OCI-LY1 (cell line): ENCODE measurements around the gene RGS10.

Source experiments
- H2AFZ ChIP-seq: fragments of 200-600 bp; sonication (generic), shearing (Covaris generic); 2 replicates; pipeline ENCODE4 v1.6.0; 2014; ENCODE audit warnings: antibody characterized with exemption, mild to moderate bottlenecking, low read length
- H3F3A ChIP-seq: fragments of 200-600 bp; sonication (generic), shearing (Covaris generic); 2 replicates; pipeline ENCODE4 v1.6.0; 2014; ENCODE audit warnings: mild to moderate bottlenecking, antibody characterized with exemption, low read length, moderate library complexity; ENCODE audit not compliant: insufficient read depth
- H3K27ac ChIP-seq: fragments of 200-600 bp; sonication (generic); 2 replicates; pipeline ENCODE4 v1.5.1; 2014; ENCODE audit warnings: low read length, mixed run types, mild to moderate bottlenecking, low read depth; ENCODE audit not compliant: poor library complexity, severe bottlenecking
- H3K27me3 ChIP-seq: fragments of 200-600 bp; sonication (generic); 2 replicates; pipeline ENCODE4 v1.6.0; 2014; ENCODE audit warnings: antibody characterized with exemption, mild to moderate bottlenecking, low read length, moderate library complexity; ENCODE audit not compliant: insufficient read depth
- H3K36me3 ChIP-seq: fragments of 200-600 bp; sonication (generic); 2 replicates; pipeline ENCODE4 v1.6.1; 2014; ENCODE audit warnings: mild to moderate bottlenecking, antibody characterized with exemption, low read length, moderate library complexity, mixed read lengths; ENCODE audit not compliant: insufficient read depth
- H3K4me1 ChIP-seq: fragments of 200-600 bp; sonication (generic); 2 replicates; pipeline ENCODE4 v1.5.1; 2014; ENCODE audit warnings: mild to moderate bottlenecking, low read length, moderate library complexity; ENCODE audit not compliant: insufficient read depth, severe bottlenecking
- H3K4me2 ChIP-seq: fragments of 200-600 bp; sonication (generic), shearing (Covaris generic); 2 replicates; pipeline ENCODE4 v1.6.1; 2014; ENCODE audit warnings: low read length
- H3K4me3 ChIP-seq: fragments of 200-600 bp; sonication (generic); 2 replicates; pipeline ENCODE4 v1.5.1; 2014; ENCODE audit warnings: low read length, low read depth, mild to moderate bottlenecking, mixed read lengths; ENCODE audit not compliant: poor library complexity, severe bottlenecking
- H3K79me2 ChIP-seq: fragments of 200-600 bp; shearing (Covaris generic); 2 replicates; pipeline ENCODE4 v1.6.1; 2016; ENCODE audit warnings: mixed run types, low read length, mixed read lengths; ENCODE audit not compliant: insufficient read depth
- H3K9ac ChIP-seq: fragments of 200-600 bp; sonication (generic), shearing (Covaris generic); 2 replicates; pipeline ENCODE4 v1.6.1; 2014; ENCODE audit warnings: mild to moderate bottlenecking, low read length, mixed read lengths
- H3K9me2 ChIP-seq: fragments of 200-600 bp; sonication (generic), shearing (Covaris generic); 2 replicates; pipeline ENCODE4 v1.6.1; 2014; ENCODE audit warnings: low read depth, mild to moderate bottlenecking, low read length, mixed read lengths
- H3K9me3 ChIP-seq: fragments of 200-600 bp; shearing (Covaris generic); 2 replicates; pipeline ENCODE4 v1.6.1; 2014; ENCODE audit warnings: low read length, mixed read lengths
- H4K20me1 ChIP-seq: fragments of 200-600 bp; sonication (generic), shearing (Covaris generic); 2 replicates; pipeline ENCODE4 v1.6.0; 2016; ENCODE audit warnings: mild to moderate bottlenecking, low read length; ENCODE audit not compliant: insufficient read depth
- CTCF ChIP-seq: fragments of 200-600 bp; sonication (generic), shearing (Covaris generic); IDR thresholded peaks from 2 replicates; pipeline ENCODE4 v1.5.1; 2017; ENCODE audit warnings: mild to moderate bottlenecking, antibody characterized with exemption, low read length, moderate library complexity, mixed read lengths
- EZH2 ChIP-seq: fragments of 200-600 bp; sonication (generic), shearing (Covaris generic); IDR thresholded peaks from 2 replicates; pipeline ENCODE4 v1.8.0; 2017; ENCODE audit warnings: borderline replicate concordance, mixed run types, mild to moderate bottlenecking, antibody characterized with exemption, low read length, moderate library complexity, mixed read lengths

The RGS10 gene

GRCh38 chr10:119545310-119545709, 2.8 kb upstream of the RGS10 start:
- no peak overlapping the region for H3K9ac ChIP-seq
- H3K27ac ChIP-seq: no peak overlapping the region
- H3K36me3 ChIP-seq: no peaks in the 10 kb centered on the region
- H3K9me2 ChIP-seq: no peaks in the 10 kb centered on the region
- no peaks in the 10 kb centered on the region for H3F3A ChIP-seq
- no peak overlapping the region for H3K4me3 ChIP-seq
- H3K9me3 ChIP-seq: no peaks in the 10 kb centered on the region
- no peaks in the 10 kb centered on the region for H3K79me2 ChIP-seq
- no peaks in the 10 kb centered on the region for H3K4me1 ChIP-seq
- H3K4me2 ChIP-seq: no peak overlapping the region
- H4K20me1 ChIP-seq: no peaks in the 10 kb centered on the region
- no peak overlapping the region for H2AFZ ChIP-seq
- H3K27me3 ChIP-seq: no peaks in the 10 kb centered on the region; the same call in 1 of the 2 replicates
- TF ChIP-seq CTCF (no peak), EZH2 (no peak)

- Histone ChIP-seq H3K27me3 (no peaks in the 10 kb centered on the region; the same call in 1 of the 2 replicates), H3K79me2 (no peaks in the 10 kb centered on the region), H3K9me2 (no peaks in the 10 kb centered on the region), H3F3A (no peaks in the 10 kb centered on the region), H3K4me3 (peak overlapping the region; percentile 61), H3K9me3 (no peaks in the 10 kb centered on the region), H3K4me1 (no peaks in the 10 kb centered on the region), H3K36me3 (no peaks in the 10 kb centered on the region), H3K4me2 (peak overlapping the region; percentile 74), H3K9ac (no peak overlapping the region; the same call in 1 of the 2 replicates), H3K27ac (no peak overlapping the region), H2AFZ (no peak overlapping the region), H4K20me1 (no peaks in the 10 kb centered on the region)
- TF ChIP-seq EZH2: no peak
- no peak for TF ChIP-seq CTCF
Measured at GRCh38 chr10:119543814-119544642, 1.5 kb upstream of the RGS10 start.

- TF ChIP-seq CTCF (peak; percentile 76), EZH2 (no peak)
- no peaks in the 10 kb centered on the region for H3K9me2 ChIP-seq
- H3K4me1 ChIP-seq: no peaks in the 10 kb centered on the region
- peak overlapping the region; percentile 74 for H3K4me2 ChIP-seq
- no peaks in the 10 kb centered on the region; the same call in 1 of the 2 replicates for H3K27me3 ChIP-seq
- H4K20me1 ChIP-seq: no peaks in the 10 kb centered on the region
- H3K27ac ChIP-seq: no peak overlapping the region
- peak overlapping the region; percentile 44 for H3K9ac ChIP-seq
- no peaks in the 10 kb centered on the region for H3F3A ChIP-seq
- H3K9me3 ChIP-seq: no peaks in the 10 kb centered on the region
- H2AFZ ChIP-seq: no peak overlapping the region
- no peaks in the 10 kb centered on the region for H3K36me3 ChIP-seq
- H3K4me3 ChIP-seq: peak overlapping the region; percentile 61
- H3K79me2 ChIP-seq: no peaks in the 10 kb centered on the region
Measured at GRCh38 chr10:119542988-119543813, 682 bp upstream of the RGS10 start.
